Skeletal muscle tissue (tissue), 4 donors: ENCODE results near the gene ANKRD33B. TPM values are rescaled to one million over a fixed set of nuclear protein-coding genes. Genes with fewer than 3 reads are reported as not detected.
"Not testable (repeated sequence)": the region's sequence is repeated elsewhere in the genome, so short reads cannot be mapped to it uniquely, and the experiment has no call there.

Source experiments
- H3K27ac ChIP-seq: one replicate; pipeline ENCODE4 v1.7.0; 2013; ENCODE audit warnings: mild to moderate bottlenecking, low read depth, low read length, inconsistent platforms
- H3K27me3 ChIP-seq, 3 donors: one replicate each; pipeline ENCODE4 v1.7.0; 2013; ENCODE audit warnings: low read length in 3 of 3; ENCODE audit not compliant: control insufficient read depth in 3 of 3, insufficient read depth in 3 of 3
- H3K36me3 ChIP-seq, 3 donors: one replicate each; pipeline ENCODE4 v1.7.0; 2013; ENCODE audit warnings: low read length in 3 of 3; ENCODE audit not compliant: control insufficient read depth in 3 of 3, insufficient read depth in 3 of 3
- H3K4me1 ChIP-seq, 3 donors: one replicate each; pipeline ENCODE4 v1.7.0; 2013; ENCODE audit warnings: low read length in 3 of 3, mild to moderate bottlenecking in 3 of 3; ENCODE audit not compliant: control insufficient read depth in 3 of 3, insufficient read depth in 3 of 3
- H3K4me3 ChIP-seq, 3 donors: one replicate each; pipeline ENCODE4 v1.7.0; 2013; ENCODE audit warnings: low read length in 3 of 3
- H3K9ac ChIP-seq, 3 donors: one replicate each; pipeline ENCODE4 v1.7.0; 2013; ENCODE audit warnings: low read length in 3 of 3, mild to moderate bottlenecking in 3 of 3, moderate library complexity in 2 of 3, low read depth in 1 of 3
- H3K9me3 ChIP-seq, 3 donors: one replicate each; pipeline ENCODE4 v1.7.0; 2013; ENCODE audit warnings: low read length in 3 of 3; ENCODE audit not compliant: control insufficient read depth in 3 of 3
- total RNA-seq: library from RNA; depleted of rRNA; stranded (reverse); fragments of >200 nt; gene quantifications from one replicate; pipeline ENCODE4 v1.2.3, GENCODE V29; 2014
- donor health status: Osteomylitis.

Gene ANKRD33B
- total RNA-seq, 1 donor from 2014 or later = 2.6 TPM

- Histone ChIP-seq H3K36me3 (no peaks in the 10 kb centered on the region), H3K4me1 (peaks cover 11 to 14% (median 12%) of the 10 kb centered on the region in 3 donors), H3K9ac (no peak overlapping the region), H3K4me3 (no peak overlapping the region), H3K27me3 (peaks cover 0 to 4% (median 3%) of the 10 kb centered on the region in 3 donors), H3K27ac (no peak overlapping the region), H3K9me3 (no peaks in the 10 kb centered on the region)
Measured at GRCh38 chr5:10630126-10630525, 66.3 kb downstream of the ANKRD33B start.

GRCh38 chr5:10630744-10631143 is 66.9 kb downstream of the ANKRD33B start:
- H3K4me3 ChIP-seq, H3K9me3 ChIP-seq, H3K9ac ChIP-seq, H3K36me3 ChIP-seq, H3K27ac ChIP-seq, H3K27me3 ChIP-seq: not testable (repeated sequence)
- peaks cover 11 to 14% (median 12%) of the 10 kb centered on the region in 3 donors for H3K4me1 ChIP-seq

- no peaks in the 10 kb centered on the region for H3K36me3 ChIP-seq
- no peaks in the 10 kb centered on the region for H3K9me3 ChIP-seq
- peaks cover 9 to 14% (median 11%) of the 10 kb centered on the region in 3 donors for H3K4me1 ChIP-seq
- no peak overlapping the region for H3K9ac ChIP-seq
- H3K27ac ChIP-seq = no peak overlapping the region
- peaks cover 0 to 7% (median 4%) of the 10 kb centered on the region in 3 donors for H3K27me3 ChIP-seq
- no peak overlapping the region for H3K4me3 ChIP-seq
Measured at GRCh38 chr5:10631316-10631996, 67.6 kb downstream of the ANKRD33B start.

- H3K9ac ChIP-seq = no peak overlapping the region
- no peaks in the 10 kb centered on the region for H3K36me3 ChIP-seq
- no peak overlapping the region for H3K4me3 ChIP-seq
- peaks cover 0 to 7% (median 6%) of the 10 kb centered on the region in 3 donors for H3K27me3 ChIP-seq
- peaks cover 5 to 12% (median 6%) of the 10 kb centered on the region in 3 donors for H3K4me1 ChIP-seq
- H3K9me3 ChIP-seq = no peaks in the 10 kb centered on the region
- H3K27ac ChIP-seq = no peak overlapping the region
Measured at GRCh38 chr5:10632110-10632761, 68.4 kb downstream of the ANKRD33B start.

GRCh38 chr5:10633271-10634049 is 69.6 kb downstream of the ANKRD33B start:
- peaks cover 0 to 7% (median 6%) of the 10 kb centered on the region in 3 donors for H3K27me3 ChIP-seq
- peaks cover 0 to 6% (median 0%) of the 10 kb centered on the region in 3 donors for H3K4me1 ChIP-seq
- H3K36me3 ChIP-seq = peaks cover 0 to 2% (median 1%) of the 10 kb centered on the region in 3 donors
- H3K27ac ChIP-seq = no peak overlapping the region
- H3K4me3 ChIP-seq = no peak overlapping the region
- H3K9me3 ChIP-seq = no peaks in the 10 kb centered on the region
- no peak overlapping the region for H3K9ac ChIP-seq

- Histone ChIP-seq H3K9me3 (no peaks in the 10 kb centered on the region), H3K27ac (no peak overlapping the region), H3K4me3 (no peak overlapping the region), H3K9ac (no peak overlapping the region), H3K36me3 (peaks cover 0 to 4% (median 3%) of the 10 kb centered on the region in 3 donors), H3K4me1 (peaks cover 0 to 6% (median 0%) of the 10 kb centered on the region in 3 donors), H3K27me3 (peaks cover 0 to 7% (median 6%) of the 10 kb centered on the region in 3 donors)
Measured at GRCh38 chr5:10634050-10634449, 70.2 kb downstream of the ANKRD33B start.

GRCh38 chr5:10634562-10634961 is 70.7 kb downstream of the ANKRD33B start:
- H3K4me1 ChIP-seq = peaks cover 0 to 6% (median 0%) of the 10 kb centered on the region in 3 donors
- H3K4me3 ChIP-seq = no peak overlapping the region
- no peaks in the 10 kb centered on the region for H3K9me3 ChIP-seq
- H3K9ac ChIP-seq = no peak overlapping the region
- no peak overlapping the region for H3K27ac ChIP-seq
- H3K36me3 ChIP-seq = peaks cover 0 to 4% (median 3%) of the 10 kb centered on the region in 3 donors
- peaks cover 0 to 7% (median 6%) of the 10 kb centered on the region in 3 donors for H3K27me3 ChIP-seq

- no peak overlapping the region for H3K4me3 ChIP-seq
- no peak overlapping the region for H3K27ac ChIP-seq
- peaks cover 0 to 6% (median 0%) of the 10 kb centered on the region in 3 donors for H3K4me1 ChIP-seq
- peaks cover 0 to 7% (median 6%) of the 10 kb centered on the region in 3 donors for H3K27me3 ChIP-seq
- peaks cover 0 to 4% (median 3%) of the 10 kb centered on the region in 3 donors for H3K36me3 ChIP-seq
- peaks cover 0 to 4% (median 0%) of the 10 kb centered on the region in 3 donors for H3K9me3 ChIP-seq
- H3K9ac ChIP-seq = no peak overlapping the region
Measured at GRCh38 chr5:10635257-10635866, 71.5 kb downstream of the ANKRD33B start.

GRCh38 chr5:10635867-10636350 is 72.0 kb downstream of the ANKRD33B start:
- peaks cover 0 to 6% (median 0%) of the 10 kb centered on the region in 3 donors for H3K4me1 ChIP-seq

More at GRCh38 chr5:10635867-10636350, 72.0 kb downstream of the ANKRD33B start:
- Histone ChIP-seq H3K9ac (no peak overlapping the region), H3K9me3 (peaks cover 0 to 4% (median 0%) of the 10 kb centered on the region in 3 donors), H3K4me3 (no peak overlapping the region), H3K36me3 (peaks cover 0 to 4% (median 3%) of the 10 kb centered on the region in 3 donors), H3K27me3 (peaks cover 0 to 6% (median 4%) of the 10 kb centered on the region in 3 donors), H3K27ac (no peak overlapping the region)
